ENCODE data around the gene PAQR9. TPM values are rescaled to one million over a fixed set of nuclear protein-coding genes. Genes with fewer than 3 reads are reported as not detected.

Gene PAQR9
- total and polyA plus RNA-seq, 10 donors = 0.04 to 0.64 (median 0.42) TPM; not detected in 6

- no peak overlapping the region for H3K4me3 ChIP-seq
- intact Hi-C loops (cut with DNase I; ENCODE audit: low total_unique reads) = no loop called here
- no peak for TF ChIP-seq POLR2AphosphoS5 (IDR thresholded peaks at IDR 0.05)
- TF ChIP-seq POLR2A (IDR thresholded peaks at IDR 0.05) = no peak
- TF ChIP-seq CTCF (IDR thresholded peaks at IDR 0.05 in 8 of 11, conservative IDR thresholded peaks at IDR 0.05 in 3 of 11) = no peak
- peaks cover 0 to 84% (median 37%) of the 10 kb centered on the region in 7 donors for H3K27me3 ChIP-seq (replicated peaks in 1 of 7)
- 84 to 94% (median 92%) methylated on average over 1 of the region's 1 CpG for WGBS, 5 donors
- H3K36me3 ChIP-seq = no peaks in the 10 kb centered on the region
- no peak for DNase-seq
- no peak overlapping the region for H3K27ac ChIP-seq
- H3K4me1 ChIP-seq = peaks cover 0 to 18% (median 8%) of the 10 kb centered on the region in 6 donors
- H3K9me3 ChIP-seq = no peaks in the 10 kb centered on the region
Observed at GRCh38 chr3:142960322-142960850, 3.1 kb downstream of the PAQR9 start.

GRCh38 chr3:142958707-142959106, 4.8 kb downstream of the PAQR9 start:
- H3K4me1 ChIP-seq = peaks cover 0 to 12% (median 7%) of the 10 kb centered on the region in 6 donors

GRCh38 chr3:142953443-142953842, 10.0 kb downstream of the PAQR9 start:
- intact Hi-C loops (cut with DNase I; ENCODE audit: low total_unique reads) = no loop called here
- 79 to 92% (median 86%) methylated on average over 3 of the region's 3 CpGs for WGBS, 5 donors
- DNase-seq = no peak
- Histone ChIP-seq H3K4me1 (no peaks in the 10 kb centered on the region), H3K27me3 (replicated peaks in 1 of 7) (peaks cover 0 to 44% (median 0%) of the 10 kb centered on the region in 7 donors), H3K36me3 (no peaks in the 10 kb centered on the region), H3K4me3 (no peak overlapping the region), H3K27ac (no peak overlapping the region), H3K9me3 (no peaks in the 10 kb centered on the region)
- no peak for TF ChIP-seq CTCF (IDR thresholded peaks at IDR 0.05 in 8 of 11, conservative IDR thresholded peaks at IDR 0.05 in 3 of 11)
- no peak for TF ChIP-seq POLR2AphosphoS5 (IDR thresholded peaks at IDR 0.05)
- no peak for TF ChIP-seq POLR2A (IDR thresholded peaks at IDR 0.05)

More at GRCh38 chr3:142958707-142959106, 4.8 kb downstream of the PAQR9 start:
- peaks cover 0 to 68% (median 28%) of the 10 kb centered on the region in 7 donors for H3K27me3 ChIP-seq (replicated peaks in 1 of 7)
- no peaks in the 10 kb centered on the region for H3K36me3 ChIP-seq
- DNase-seq = no peak
- intact Hi-C loops (cut with DNase I; ENCODE audit: low total_unique reads) = no loop called here
- whole genome bisulfite sequencing, 5 donors = 60 to 71% (median 66%) methylated on average over 6 of the region's 6 CpGs
- no peak for TF ChIP-seq CTCF (IDR thresholded peaks at IDR 0.05 in 8 of 11, conservative IDR thresholded peaks at IDR 0.05 in 3 of 11)
- TF ChIP-seq POLR2AphosphoS5 (IDR thresholded peaks at IDR 0.05) = no peak
- TF ChIP-seq POLR2A (IDR thresholded peaks at IDR 0.05) = no peak
- H3K4me3 ChIP-seq = no peak overlapping the region
- no peaks in the 10 kb centered on the region for H3K9me3 ChIP-seq
- H3K27ac ChIP-seq = no peak overlapping the region

GRCh38 chr3:142952272-142953193, 10.9 kb downstream of the PAQR9 start:
- no peaks in the 10 kb centered on the region for H3K9me3 ChIP-seq
- H3K27ac ChIP-seq = no peak overlapping the region
- H3K4me3 ChIP-seq = no peak overlapping the region
- H3K4me1 ChIP-seq = peaks cover 0 to under 1% (median under 1%) of the 10 kb centered on the region in 6 donors
- H3K36me3 ChIP-seq = no peaks in the 10 kb centered on the region
- DNase-seq = no peak
- TF ChIP-seq POLR2A (IDR thresholded peaks at IDR 0.05) = no peak
- no peak for TF ChIP-seq POLR2AphosphoS5 (IDR thresholded peaks at IDR 0.05)
- TF ChIP-seq CTCF (IDR thresholded peaks at IDR 0.05 in 8 of 11, conservative IDR thresholded peaks at IDR 0.05 in 3 of 11) = no peak
- WGBS, 5 donors = 84 to 90% (median 86%) methylated on average over 8 of the region's 8 CpGs
- intact Hi-C loops (cut with DNase I; ENCODE audit: low total_unique reads) = no loop called here
- H3K27me3 ChIP-seq (replicated peaks in 1 of 7) = peaks cover 0 to 44% (median under 1%) of the 10 kb centered on the region in 7 donors
